Kidney (tissue), 14 donors: Measurements from ENCODE around the gene RASGRF1. TPM values are rescaled to one million over a fixed set of nuclear protein-coding genes. Genes with fewer than 3 reads are reported as not detected.

Source experiments
- DNase-seq, 5 donors: peaks; one replicate each; pipeline ENCODE4 v3.0.0-alpha.2; 2013 to 2020
- FAIRE-seq: peaks from 2 replicates; lab custom pipeline; 2012; peaks lifted over from hg19 to GRCh38; lab: Jason Lieb, UNC
- H3K27ac ChIP-seq, 2 donors: one replicate each; pipeline ENCODE4 v1.7.0; 2013; ENCODE audit warnings: low read depth in 2 of 2, low read length in 2 of 2, inconsistent platforms in 1 of 2
- H3K27me3 ChIP-seq: one replicate; pipeline ENCODE4 v1.7.1; 2013; ENCODE audit warnings: low read length, inconsistent platforms; ENCODE audit not compliant: control insufficient read depth, insufficient read depth
- H3K36me3 ChIP-seq, 3 donors: one replicate each; pipeline versions ENCODE4 v1.7.0 to v1.7.1; 2013; ENCODE audit warnings: low read length in 3 of 3, control low read depth in 1 of 3, inconsistent platforms in 1 of 3; ENCODE audit not compliant: insufficient read depth in 3 of 3, control insufficient read depth in 2 of 3
- H3K4me1 ChIP-seq, 3 donors: one replicate each; pipeline versions ENCODE4 v1.7.0 to v1.7.1; 2013; ENCODE audit warnings: low read length in 3 of 3, inconsistent platforms in 1 of 3, low read depth in 1 of 3; ENCODE audit not compliant: control insufficient read depth in 2 of 3, insufficient read depth in 2 of 3
- H3K4me3 ChIP-seq, 3 donors: one replicate each; pipeline versions ENCODE4 v1.7.0 to v1.8.1; 2013; ENCODE audit warnings: low read length in 3 of 3, control low read depth in 1 of 3, inconsistent platforms in 1 of 3
- H3K9ac ChIP-seq, 3 donors: one replicate each; pipeline versions ENCODE4 v1.7.0 to v1.7.1; 2013; ENCODE audit warnings: low read length in 3 of 3, control low read depth in 1 of 3, inconsistent platforms in 1 of 3
- H3K9me3 ChIP-seq, 3 donors: one replicate each; pipeline versions ENCODE4 v1.7.0 to v1.7.1; 2013; ENCODE audit warnings: low read length in 3 of 3, control low read depth in 1 of 3, inconsistent platforms in 1 of 3; ENCODE audit not compliant: control insufficient read depth in 2 of 3, insufficient read depth in 1 of 3
- CTCF ChIP-seq: IDR thresholded peaks from 3 replicates; pipeline ENCODE4 v1.5.1; 2012; ENCODE audit warnings: mild to moderate bottlenecking, moderate library complexity, borderline replicate concordance; ENCODE audit not compliant: insufficient read depth; ENCODE audit errors: extremely low read depth
- intact Hi-C: fragments of 100-400 bp; cut with DNase I; formaldehyde crosslinking; loops from one replicate; pipeline ENCODE4 v1.11.1; 2022
- polyA plus RNA-seq: library from polyadenylated mRNA; stranded (reverse); fragments of 350-450 nt; fragmentation: Illumina TruSeq; extraction: RNeasy Lipid Tissue Mini Kit (QIAGEN cat#74804); gene quantifications from one replicate; pipeline ENCODE4 v1.2.3, GENCODE V29; 2014; ENCODE audit warnings: low read depth, low replicate concordance; ENCODE audit not compliant: insufficient read depth
- total RNA-seq: library from RNA; stranded (reverse); fragmentation: NEBNext Ultra II Directional; extraction: Animal tissue kit (Norgen Biotek cat#: 25700); gene quantifications from one replicate; pipeline ENCODE4 v1.2.1, GENCODE V29; 2021
- donor health status: control.
- donor health status: control.
- donor health status: control.
- donor health status: control.
- donor health status: control.
- donor health status: DM: yes; HTN: yes; CAD: no.
- donor health status: Normal renal cell carcinoma (clear cell type).

The RASGRF1 gene
- total and polyA plus RNA-seq, 2 donors from 2014 or later: 0.98 to 4.2 TPM

GRCh38 chr15:78925076-78925624 is 165.4 kb downstream of the RASGRF1 start:
- no peaks in the 10 kb centered on the region for H3K27me3 ChIP-seq
- intact Hi-C loops: no loop called here
- H3K4me3 ChIP-seq: no peak overlapping the region
- no peaks in the 10 kb centered on the region for H3K4me1 ChIP-seq
- no peaks in the 10 kb centered on the region for H3K9me3 ChIP-seq
- no peak for FAIRE-seq
- TF ChIP-seq CTCF: no peak
- peaks cover 5 to 67% (median 46%) of the 10 kb centered on the region in 3 donors for H3K36me3 ChIP-seq
- no peak overlapping the region for H3K27ac ChIP-seq
- no peak overlapping the region for H3K9ac ChIP-seq
- DNase-seq: no peak

GRCh38 chr15:78923480-78924360 is 166.9 kb downstream of the RASGRF1 start:
- DNase-seq: no peak
- Histone ChIP-seq H3K27ac (no peak overlapping the region), H3K36me3 (peaks cover 5 to 57% (median 46%) of the 10 kb centered on the region in 3 donors), H3K4me3 (no peak overlapping the region), H3K9ac (no peak overlapping the region), H3K27me3 (no peaks in the 10 kb centered on the region), H3K9me3 (no peaks in the 10 kb centered on the region), H3K4me1 (no peaks in the 10 kb centered on the region)
- intact Hi-C loops: no loop called here
- no peak for TF ChIP-seq CTCF
- FAIRE-seq: no peak

GRCh38 chr15:78923015-78923414 is 167.6 kb downstream of the RASGRF1 start:
- Histone ChIP-seq H3K4me1 (no peaks in the 10 kb centered on the region), H3K9me3 (no peaks in the 10 kb centered on the region), H3K36me3 (peaks cover 5 to 56% (median 46%) of the 10 kb centered on the region in 3 donors), H3K27me3 (no peaks in the 10 kb centered on the region), H3K4me3 (no peak overlapping the region), H3K9ac (no peak overlapping the region), H3K27ac (no peak overlapping the region)
- intact Hi-C loops: no loop called here
- FAIRE-seq: no peak
- no peak for TF ChIP-seq CTCF
- no peak for DNase-seq
